GM12873 (cell line): ENCODE results near the gene RABEP1.

ENCODE experiments used
- CTCF ChIP-seq: IDR thresholded peaks from 2 replicates; pipeline ENCODE4 v1.5.1; 2012; ENCODE audit warnings: low read depth, mild to moderate bottlenecking, moderate library complexity, low read length, control low read depth; ENCODE audit not compliant: insufficient read depth; ENCODE audit errors: missing control alignments

Gene RABEP1

GRCh38 chr17:5431949-5432556, 150.0 kb downstream of the RABEP1 start:
- no peak for TF ChIP-seq CTCF

GRCh38 chr17:5434984-5435383, 152.9 kb downstream of the RABEP1 start:
- TF ChIP-seq CTCF: no peak
